Kidney (tissue), 14 donors: Measurements from ENCODE around the gene DPY19L1. TPM values are rescaled to one million over a fixed set of nuclear protein-coding genes. Genes with fewer than 3 reads are reported as not detected.
"Not testable (repeated sequence)": the region's sequence is repeated elsewhere in the genome, so short reads cannot be mapped to it uniquely, and the experiment has no call there.

ENCODE experiments used
- DNase-seq, 5 donors: peaks; one replicate each; pipeline ENCODE4 v3.0.0-alpha.2; 2013 to 2020
- FAIRE-seq: peaks from 2 replicates; lab custom pipeline; 2012; peaks lifted over from hg19 to GRCh38; lab: Jason Lieb, UNC
- H3K27ac ChIP-seq, 2 donors: one replicate each; pipeline ENCODE4 v1.7.0; 2013; ENCODE audit warnings: low read depth in 2 of 2, low read length in 2 of 2, inconsistent platforms in 1 of 2
- H3K27me3 ChIP-seq: one replicate; pipeline ENCODE4 v1.7.1; 2013; ENCODE audit warnings: low read length, inconsistent platforms; ENCODE audit not compliant: control insufficient read depth, insufficient read depth
- H3K36me3 ChIP-seq, 3 donors: one replicate each; pipeline versions ENCODE4 v1.7.0 to v1.7.1; 2013; ENCODE audit warnings: low read length in 3 of 3, control low read depth in 1 of 3, inconsistent platforms in 1 of 3; ENCODE audit not compliant: insufficient read depth in 3 of 3, control insufficient read depth in 2 of 3
- H3K4me1 ChIP-seq, 3 donors: one replicate each; pipeline versions ENCODE4 v1.7.0 to v1.7.1; 2013; ENCODE audit warnings: low read length in 3 of 3, inconsistent platforms in 1 of 3, low read depth in 1 of 3; ENCODE audit not compliant: control insufficient read depth in 2 of 3, insufficient read depth in 2 of 3
- H3K4me3 ChIP-seq, 3 donors: one replicate each; pipeline versions ENCODE4 v1.7.0 to v1.8.1; 2013; ENCODE audit warnings: low read length in 3 of 3, control low read depth in 1 of 3, inconsistent platforms in 1 of 3
- H3K9ac ChIP-seq, 3 donors: one replicate each; pipeline versions ENCODE4 v1.7.0 to v1.7.1; 2013; ENCODE audit warnings: low read length in 3 of 3, control low read depth in 1 of 3, inconsistent platforms in 1 of 3
- H3K9me3 ChIP-seq, 3 donors: one replicate each; pipeline versions ENCODE4 v1.7.0 to v1.7.1; 2013; ENCODE audit warnings: low read length in 3 of 3, control low read depth in 1 of 3, inconsistent platforms in 1 of 3; ENCODE audit not compliant: control insufficient read depth in 2 of 3, insufficient read depth in 1 of 3
- intact Hi-C: fragments of 100-400 bp; cut with DNase I; formaldehyde crosslinking; loops from one replicate; pipeline ENCODE4 v1.11.1; 2022
- polyA plus RNA-seq: library from polyadenylated mRNA; stranded (reverse); fragments of 350-450 nt; fragmentation: Illumina TruSeq; extraction: RNeasy Lipid Tissue Mini Kit (QIAGEN cat#74804); gene quantifications from one replicate; pipeline ENCODE4 v1.2.3, GENCODE V29; 2014; ENCODE audit warnings: low read depth, low replicate concordance; ENCODE audit not compliant: insufficient read depth
- total RNA-seq: library from RNA; stranded (reverse); fragmentation: NEBNext Ultra II Directional; extraction: Animal tissue kit (Norgen Biotek cat#: 25700); gene quantifications from one replicate; pipeline ENCODE4 v1.2.1, GENCODE V29; 2021
- TF ChIP-seq, protein P1 (sequence below): IDR thresholded peaks from 3 replicates; pipeline ENCODE4 v1.5.1; 2012; ENCODE audit warnings: mild to moderate bottlenecking, moderate library complexity, borderline replicate concordance; ENCODE audit not compliant: insufficient read depth; ENCODE audit errors: extremely low read depth
- donor health status: control.
- donor health status: control.
- donor health status: control.
- donor health status: control.
- donor health status: control.
- donor health status: DM: yes; HTN: yes; CAD: no.
- donor health status: Normal renal cell carcinoma (clear cell type).

Gene DPY19L1
- total and polyA plus RNA-seq, 2 donors from 2014 or later: 5.0 to 32.4 TPM

DNA sequence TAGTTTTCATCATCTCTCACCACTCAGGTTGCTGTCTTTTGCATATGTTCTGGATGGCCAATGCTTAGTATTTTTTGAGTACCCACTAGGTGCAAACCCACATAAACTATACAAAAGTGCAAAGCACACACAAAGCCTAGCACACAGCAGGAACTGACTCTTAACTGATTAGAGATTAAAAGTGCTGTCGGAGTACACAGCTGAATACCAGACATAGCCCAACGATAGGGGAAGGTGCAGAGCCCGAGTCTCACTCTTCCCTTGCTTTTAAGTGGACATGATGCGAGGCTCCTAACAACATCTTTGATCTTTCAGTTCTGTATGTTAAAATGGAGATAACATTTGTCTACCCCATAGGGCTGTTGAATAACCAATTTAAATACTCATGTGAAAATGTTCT lies 90.8 kb downstream of the DPY19L1 start:
- intact Hi-C loops: no loop called here
- Histone ChIP-seq H3K4me1 (no peaks in the 10 kb centered on the region), H3K9ac (no peak overlapping the region), H3K4me3 (no peak overlapping the region), H3K36me3 (peaks cover 0 to 2% (median 0%) of the 10 kb centered on the region in 3 donors), H3K9me3 (no peaks in the 10 kb centered on the region), H3K27ac (no peak overlapping the region), H3K27me3 (no peaks in the 10 kb centered on the region)
- FAIRE-seq (no peak), DNase-seq (no peak)
- TF ChIP-seq, protein P1, sequence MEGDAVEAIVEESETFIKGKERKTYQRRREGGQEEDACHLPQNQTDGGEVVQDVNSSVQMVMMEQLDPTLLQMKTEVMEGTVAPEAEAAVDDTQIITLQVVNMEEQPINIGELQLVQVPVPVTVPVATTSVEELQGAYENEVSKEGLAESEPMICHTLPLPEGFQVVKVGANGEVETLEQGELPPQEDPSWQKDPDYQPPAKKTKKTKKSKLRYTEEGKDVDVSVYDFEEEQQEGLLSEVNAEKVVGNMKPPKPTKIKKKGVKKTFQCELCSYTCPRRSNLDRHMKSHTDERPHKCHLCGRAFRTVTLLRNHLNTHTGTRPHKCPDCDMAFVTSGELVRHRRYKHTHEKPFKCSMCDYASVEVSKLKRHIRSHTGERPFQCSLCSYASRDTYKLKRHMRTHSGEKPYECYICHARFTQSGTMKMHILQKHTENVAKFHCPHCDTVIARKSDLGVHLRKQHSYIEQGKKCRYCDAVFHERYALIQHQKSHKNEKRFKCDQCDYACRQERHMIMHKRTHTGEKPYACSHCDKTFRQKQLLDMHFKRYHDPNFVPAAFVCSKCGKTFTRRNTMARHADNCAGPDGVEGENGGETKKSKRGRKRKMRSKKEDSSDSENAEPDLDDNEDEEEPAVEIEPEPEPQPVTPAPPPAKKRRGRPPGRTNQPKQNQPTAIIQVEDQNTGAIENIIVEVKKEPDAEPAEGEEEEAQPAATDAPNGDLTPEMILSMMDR: no peak

GRCh38 chr7:34945894-34946477 lies 91.3 kb downstream of the DPY19L1 start:
- H3K9ac ChIP-seq, FAIRE-seq, H3K27ac ChIP-seq, H3K4me1 ChIP-seq, H3K4me3 ChIP-seq, intact Hi-C loops, H3K9me3 ChIP-seq, H3K27me3 ChIP-seq, DNase-seq, H3K36me3 ChIP-seq: not testable (repeated sequence)

- H3K4me1 ChIP-seq: no peaks in the 10 kb centered on the region
- FAIRE-seq: no peak
- H3K36me3 ChIP-seq: peaks cover 0 to 2% (median 0%) of the 10 kb centered on the region in 3 donors
- TF ChIP-seq, protein P1: no peak
- no peak overlapping the region for H3K4me3 ChIP-seq
- no peaks in the 10 kb centered on the region for H3K27me3 ChIP-seq
- no peaks in the 10 kb centered on the region for H3K9me3 ChIP-seq
- no peak overlapping the region for H3K27ac ChIP-seq
- DNase-seq: no peak
- intact Hi-C loops: no loop called here
- H3K9ac ChIP-seq: no peak overlapping the region
These were observed 98.1 kb downstream of the DPY19L1 start for GRCh38 chr7:34939175-34939574.

DNA sequence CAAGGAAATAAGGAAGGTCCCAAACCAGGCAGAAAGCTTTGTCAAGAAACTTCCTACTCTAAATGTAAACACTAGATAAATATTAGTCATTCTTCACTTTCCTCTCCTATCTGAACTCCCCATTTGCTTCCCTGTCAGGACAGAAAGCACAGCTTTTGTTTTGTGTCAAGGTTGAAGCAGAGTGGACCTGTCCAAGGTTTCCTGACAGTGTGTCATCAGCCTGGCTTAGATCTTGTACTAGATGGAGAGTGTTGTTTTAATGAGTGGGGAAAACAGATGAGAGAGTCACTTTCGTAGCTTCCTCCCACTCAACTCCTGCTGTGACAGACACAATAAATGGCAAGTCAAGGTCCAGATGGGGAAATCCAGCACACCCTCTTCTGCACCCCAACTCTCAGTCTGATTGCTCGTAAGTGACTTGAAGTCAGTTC lies 101.5 kb downstream of the DPY19L1 start:
- H3K9ac ChIP-seq, H3K9me3 ChIP-seq, H3K27ac ChIP-seq, intact Hi-C loops, DNase-seq, H3K4me1 ChIP-seq, H3K27me3 ChIP-seq, FAIRE-seq, H3K4me3 ChIP-seq, H3K36me3 ChIP-seq: not testable (repeated sequence)
